Upper lobe of left lung (tissue), 4 donors: ENCODE measurements around the gene CAT.

Source experiments
- CTCF ChIP-seq, 6 experiments: fragments of 450-650 bp in 4 of 6; fragments of 200-600 bp in 2 of 6; sonication (generic) in 2 of 6; IDR thresholded peaks; one replicate each; pipeline ENCODE4 v1.5.1; 2016 to 2019; ENCODE audit warnings: antibody characterized with exemption in 6 of 6
- EP300 ChIP-seq, 4 donors: sonication (generic); formaldehyde crosslinking; IDR thresholded peaks; one replicate each; pipeline ENCODE4 v1.5.1; 2017; ENCODE audit warnings: antibody characterized with exemption in 4 of 4, control low read depth in 2 of 4

- TF ChIP-seq CTCF (IDR thresholded peaks at IDR 0.05) (no peak), EP300 (IDR thresholded peaks at IDR 0.05) (no peak)
These were observed 7.2 kb downstream of the CAT start for GRCh38 chr11:34445956-34446355.
